Urothelium cell line (cell line): ENCODE results near the gene PDCD6IP.

Source experiments
- DNase-seq: peaks from one replicate; pipeline ENCODE4 v3.0.0; 2011; ENCODE audit warnings: low spot score, mixed read lengths
- FAIRE-seq: peaks from 2 replicates; lab custom pipeline; 2011; peaks lifted over from hg19 to GRCh38; lab: Jason Lieb, UNC

The PDCD6IP gene

DNA sequence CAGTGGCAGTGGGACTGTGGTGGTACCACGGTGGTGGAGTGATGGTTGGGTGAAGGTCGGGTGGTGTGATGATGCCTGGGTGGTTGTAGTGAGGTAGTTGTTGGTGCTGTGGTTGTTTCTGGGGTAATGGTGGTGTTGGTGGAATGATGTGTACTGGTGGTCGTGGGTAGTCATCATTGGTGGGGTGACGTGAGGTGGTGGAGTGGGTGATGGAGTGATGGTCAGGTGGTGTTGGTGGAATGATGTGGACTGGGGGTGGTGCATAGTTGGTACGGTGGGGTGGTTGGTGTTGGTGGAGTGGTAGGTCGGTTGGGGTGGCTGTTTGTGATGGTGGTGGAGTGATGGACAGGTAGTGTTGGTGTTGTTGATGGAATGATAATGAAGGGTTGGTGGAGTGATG lies 87.1 kb downstream of the PDCD6IP start:
- FAIRE-seq (peak; percentile 75), DNase-seq (no peak)

DNA sequence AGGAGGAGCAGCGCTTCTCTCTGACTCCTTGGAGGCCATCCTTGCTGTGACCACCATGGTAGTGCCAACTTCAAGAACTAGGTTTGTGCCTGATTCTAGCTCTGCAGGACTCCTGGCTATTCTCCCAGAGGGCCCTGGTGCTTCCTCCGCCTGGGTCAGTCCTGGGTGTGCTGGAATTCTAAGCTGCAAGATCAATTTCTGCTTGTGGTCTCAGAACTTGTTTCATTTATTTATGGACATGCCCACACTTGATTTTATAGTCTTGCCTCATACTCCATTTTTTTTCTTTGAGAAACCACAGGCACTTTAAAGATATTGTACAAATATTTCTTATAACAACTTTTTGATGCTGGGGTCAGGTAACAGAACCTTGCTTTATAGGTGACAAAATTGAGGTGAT lies 87.6 kb downstream of the PDCD6IP start:
- no peak for DNase-seq
- FAIRE-seq: no peak

DNA sequence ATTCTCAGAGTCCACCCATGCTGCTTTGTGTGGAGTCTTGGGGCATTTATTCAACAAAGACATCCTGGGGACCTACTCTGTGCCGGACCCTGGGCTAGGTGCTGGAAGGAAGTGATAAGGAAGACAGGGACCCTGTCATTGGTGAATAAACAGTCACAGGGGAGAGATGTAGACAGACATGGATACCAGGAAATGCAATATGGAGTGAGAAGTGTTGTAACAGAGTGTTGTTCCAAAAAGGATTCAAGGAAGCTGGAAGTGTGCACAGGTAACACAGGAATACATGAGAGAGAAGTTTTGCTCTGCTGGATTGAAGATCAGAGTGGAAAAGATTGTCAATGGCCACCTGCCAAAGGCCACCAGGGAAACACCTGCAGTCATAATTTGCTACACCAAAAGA lies 89.0 kb downstream of the PDCD6IP start:
- DNase-seq (no peak), FAIRE-seq (no peak)

DNA sequence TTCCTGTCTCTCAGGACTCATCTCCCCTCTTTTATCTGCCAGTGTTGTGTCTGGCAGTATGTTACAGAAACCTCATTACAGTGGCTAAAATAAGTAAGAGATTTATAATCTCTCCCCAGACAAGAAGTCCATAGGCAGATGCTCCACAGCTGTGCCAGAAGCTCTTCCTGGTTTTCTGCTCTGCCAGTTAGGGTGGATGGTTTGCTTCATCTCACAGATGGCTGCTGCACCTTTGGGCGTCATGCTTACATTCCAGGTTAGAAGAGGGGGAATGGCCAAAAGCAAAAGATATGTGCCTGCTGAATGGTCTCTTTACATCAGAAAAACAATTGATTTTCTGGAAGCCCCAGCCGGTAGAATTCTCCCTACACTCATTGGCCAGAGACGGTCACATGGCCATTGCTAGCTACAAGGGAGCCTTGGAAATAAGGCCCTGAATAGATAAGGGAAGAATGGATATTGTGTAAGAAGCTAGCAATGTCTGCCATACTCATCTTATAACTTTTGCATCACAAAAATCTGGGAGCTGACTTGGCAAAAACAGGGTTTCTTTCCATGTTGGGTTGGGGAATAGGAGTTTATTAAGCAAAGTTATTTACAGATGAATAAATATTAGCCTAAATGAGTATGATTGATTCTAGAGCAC lies 91.1 kb downstream of the PDCD6IP start:
- FAIRE-seq (no peak), DNase-seq (no peak)

DNA sequence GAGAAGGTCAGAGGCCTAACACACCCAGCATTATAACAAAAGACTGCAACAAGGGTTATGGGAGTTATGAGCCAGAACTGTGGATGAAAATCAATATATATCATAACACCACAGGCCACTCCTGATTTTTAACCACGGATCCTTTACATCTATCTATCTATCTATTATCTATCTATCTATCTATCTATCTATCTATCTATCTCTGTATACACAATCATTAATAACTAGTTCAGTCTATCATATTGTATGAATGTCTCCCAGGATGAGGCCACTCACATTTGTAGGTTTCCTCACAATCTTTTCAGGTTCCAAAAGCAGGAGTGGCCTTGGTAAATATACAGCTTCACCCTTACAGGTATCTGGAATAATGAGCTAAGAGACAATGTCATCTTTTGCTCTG lies 94.2 kb downstream of the PDCD6IP start:
- no peak for FAIRE-seq
- DNase-seq: no peak

DNA sequence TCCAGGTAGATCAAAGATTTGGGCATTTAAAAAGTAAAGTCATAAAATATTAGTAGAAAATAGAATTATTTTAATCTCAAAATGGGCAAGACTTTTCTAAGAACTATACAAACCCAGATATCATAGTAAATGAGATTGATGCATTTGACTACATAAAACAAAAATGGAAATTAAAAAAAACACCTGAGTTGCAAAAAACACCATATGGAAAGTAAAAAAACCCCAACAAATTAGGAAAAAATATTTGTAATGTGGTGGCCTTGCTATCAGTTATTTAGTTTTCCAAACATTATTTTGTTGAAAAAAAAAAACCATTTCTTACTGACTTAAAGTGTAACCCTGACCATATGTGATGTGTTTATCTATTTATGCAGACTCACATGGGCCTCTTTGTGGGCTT lies 97.2 kb downstream of the PDCD6IP start:
- FAIRE-seq: no peak
- DNase-seq: no peak

DNA sequence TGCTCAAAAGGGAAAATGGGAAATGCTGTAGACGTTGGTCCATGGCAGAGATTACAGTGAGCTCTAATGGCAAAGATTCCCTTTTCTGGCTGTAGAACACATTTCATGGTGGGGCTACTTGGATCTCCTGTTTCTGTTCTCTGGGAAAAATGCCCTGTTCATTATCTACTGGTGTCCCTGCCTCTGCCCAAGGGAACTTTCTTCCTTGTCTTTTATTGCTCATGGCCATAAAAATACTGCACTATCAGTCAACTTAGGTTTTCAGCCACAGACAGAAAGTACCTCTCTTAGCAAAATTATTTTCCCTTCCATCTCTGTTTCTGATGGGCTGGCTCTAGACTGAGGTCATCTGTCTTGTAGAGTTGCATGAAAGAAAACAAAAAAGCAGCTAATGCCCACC lies 98.9 kb downstream of the PDCD6IP start:
- no peak for DNase-seq
- no peak for FAIRE-seq

DNA sequence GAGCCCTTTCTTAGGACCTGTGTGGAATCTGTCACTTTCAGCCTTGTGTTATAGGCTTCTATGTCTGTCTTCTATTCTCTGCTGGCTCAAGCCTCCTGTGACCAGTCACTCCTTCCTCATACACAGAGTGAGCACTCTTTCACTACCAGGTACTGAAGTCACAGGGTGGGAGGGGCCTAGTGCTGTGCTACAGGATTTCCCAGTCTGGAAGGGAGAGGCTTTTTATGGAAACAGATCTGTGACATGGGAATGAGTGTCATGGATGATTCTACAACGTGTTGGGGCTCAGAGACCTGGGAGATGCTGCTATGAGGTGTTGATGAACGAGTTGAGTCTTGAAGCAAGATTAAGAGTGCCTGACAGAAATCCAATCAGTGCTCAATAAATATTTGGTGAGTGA lies 100.5 kb downstream of the PDCD6IP start:
- DNase-seq (no peak), FAIRE-seq (no peak)

DNA sequence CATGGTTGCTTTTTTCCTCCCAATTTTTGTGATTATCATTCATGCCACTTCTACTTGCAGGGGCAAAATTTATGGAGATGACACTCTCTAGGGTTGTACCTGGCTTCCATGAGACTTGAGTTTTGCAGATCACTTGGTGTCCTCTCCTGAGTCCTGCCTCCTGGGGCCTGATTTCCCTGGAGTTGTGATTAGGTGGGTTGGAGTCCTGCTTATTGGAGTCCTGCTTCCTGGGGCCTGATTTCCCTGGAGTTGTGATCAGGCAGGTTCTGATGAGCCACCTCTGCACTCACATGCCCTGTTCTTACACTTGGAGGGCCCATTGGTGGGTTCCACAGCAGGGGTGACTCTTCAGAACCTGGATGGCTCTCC lies 102.0 kb downstream of the PDCD6IP start:
- no peak for DNase-seq
- no peak for FAIRE-seq

DNA sequence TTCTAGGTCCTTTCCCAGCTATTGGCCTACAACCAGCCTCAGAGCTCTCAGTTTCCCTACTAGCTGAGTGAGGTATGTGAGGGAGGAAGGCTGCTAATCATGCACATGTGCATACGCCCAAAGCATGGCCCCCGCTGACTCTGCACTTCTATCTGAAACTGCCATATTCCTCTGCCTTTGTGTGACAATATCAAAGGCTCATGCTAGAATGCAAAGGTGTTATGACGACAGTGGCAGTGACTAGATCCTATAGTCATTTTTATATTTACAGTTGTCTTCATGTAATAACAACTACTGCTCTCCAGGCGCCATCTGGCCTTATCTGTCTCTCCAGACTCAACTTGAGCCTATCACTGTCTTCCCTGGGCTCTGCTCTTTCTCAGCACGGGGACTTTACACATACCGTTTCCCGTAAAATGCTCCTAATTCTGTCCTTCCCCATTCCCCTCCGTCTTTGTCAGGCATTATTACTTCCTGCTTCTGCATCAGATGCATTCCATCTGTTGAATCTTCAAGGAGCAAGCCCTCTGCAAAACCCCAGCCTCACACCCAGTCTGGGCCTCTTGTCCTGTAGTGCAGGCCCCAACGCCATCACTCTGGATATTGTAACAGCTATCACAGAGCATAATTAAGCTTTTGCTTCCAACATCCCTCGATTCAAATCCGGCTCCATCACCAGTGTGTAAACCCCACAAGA lies 102.5 kb downstream of the PDCD6IP start:
- FAIRE-seq (no peak), DNase-seq (no peak)

DNA sequence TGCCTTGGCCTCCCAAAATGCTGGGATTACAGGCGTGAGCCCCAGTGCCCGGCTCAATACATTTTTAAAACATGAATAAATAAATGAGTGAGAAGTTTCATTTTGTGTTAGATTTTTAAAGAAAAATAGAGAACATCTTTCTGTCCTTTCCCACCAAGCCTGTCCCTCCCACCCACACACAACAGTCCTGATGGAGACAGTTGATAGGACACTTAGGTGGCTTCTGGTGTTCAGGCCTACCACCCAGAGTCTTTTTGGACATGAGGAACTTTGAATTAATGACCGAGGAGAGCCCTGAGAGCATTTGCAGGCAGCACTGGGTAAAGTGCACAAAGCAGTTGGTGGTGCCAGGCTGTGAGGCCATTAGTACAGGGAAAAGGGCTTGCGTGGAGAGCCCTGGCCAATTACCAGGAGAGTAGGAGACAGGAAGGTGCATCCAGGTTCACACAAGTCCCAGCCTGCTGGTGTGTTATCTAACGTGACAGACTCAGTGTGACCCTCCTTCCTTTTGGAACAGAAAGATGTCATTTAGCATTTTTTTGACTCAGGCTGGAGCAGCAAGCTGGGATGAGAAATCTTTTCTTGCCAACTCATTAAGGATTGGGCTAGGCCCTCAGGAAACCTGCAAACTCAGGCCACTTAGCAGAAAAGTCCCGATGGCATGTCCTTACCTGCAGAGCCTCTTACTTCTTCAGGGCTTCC lies 103.6 kb downstream of the PDCD6IP start:
- DNase-seq (no peak), FAIRE-seq (no peak)

DNA sequence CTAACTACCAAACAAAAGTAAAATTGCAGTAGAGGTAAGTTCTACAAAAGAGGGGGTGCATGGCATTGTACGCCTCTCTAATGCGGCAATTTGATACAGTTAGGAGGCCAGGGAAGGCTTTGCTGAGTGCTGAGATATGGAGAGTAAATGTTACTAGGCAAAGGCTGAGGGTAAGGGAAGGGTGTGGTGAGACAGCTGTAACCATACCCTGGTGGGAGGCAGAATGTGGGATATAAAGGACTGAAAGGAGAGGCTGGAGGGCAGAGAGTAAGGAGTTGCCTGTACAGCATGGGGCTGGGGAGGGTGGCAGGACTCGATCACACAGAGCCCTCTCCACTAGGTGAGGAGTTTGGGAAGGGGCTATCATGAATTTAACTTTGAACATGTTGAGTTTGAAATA lies 106.3 kb downstream of the PDCD6IP start:
- FAIRE-seq (no peak), DNase-seq (no peak)

DNA sequence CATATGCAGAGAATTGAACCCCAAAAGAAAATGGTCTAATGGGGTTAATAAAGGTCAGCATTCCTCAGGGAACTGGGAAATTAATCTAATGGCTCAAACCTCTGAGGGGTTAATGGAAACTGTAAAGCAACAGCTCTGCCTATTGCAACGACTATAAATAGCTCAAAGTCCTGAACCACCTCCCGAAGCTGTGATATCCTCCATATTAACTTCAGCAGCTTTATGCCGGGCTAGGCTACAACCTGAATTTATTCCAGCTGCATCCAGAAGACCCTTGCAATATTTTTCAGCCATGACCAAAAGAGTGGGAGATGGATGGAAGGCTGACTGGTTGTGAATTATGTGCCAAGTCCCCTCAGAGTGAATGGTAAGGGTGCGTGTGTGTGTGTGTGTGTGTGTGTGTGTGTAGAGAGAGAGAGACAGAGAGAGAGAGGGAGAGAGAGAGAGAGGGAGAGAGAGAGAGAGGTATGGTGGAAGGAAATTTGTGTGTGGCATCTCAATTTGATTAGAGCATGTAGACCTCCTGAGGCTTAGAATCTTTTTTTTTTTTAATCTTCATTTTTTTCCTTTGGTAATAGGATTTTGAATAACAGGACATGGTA lies 109.9 kb downstream of the PDCD6IP start:
- FAIRE-seq: no peak
- no peak for DNase-seq

DNA sequence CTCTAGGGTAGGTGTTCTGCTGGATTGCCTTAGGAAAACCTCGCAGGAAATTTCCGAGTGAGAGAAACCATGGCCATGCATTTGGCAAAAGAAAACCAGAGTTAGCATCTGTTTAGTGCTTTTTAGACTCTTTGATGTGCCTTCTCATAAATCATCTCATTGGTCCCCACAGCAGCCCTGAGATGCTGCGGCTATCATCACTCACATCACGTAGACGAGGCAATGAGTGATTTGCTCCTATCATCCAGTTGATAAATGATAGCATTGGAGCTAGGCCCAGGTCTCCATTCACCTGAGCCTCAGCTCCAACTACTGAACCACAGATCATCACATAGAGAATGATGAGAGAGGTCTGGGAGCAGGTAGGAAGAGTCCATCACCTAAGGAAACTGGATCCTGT lies 111.1 kb downstream of the PDCD6IP start:
- no peak for DNase-seq
- FAIRE-seq: no peak

DNA sequence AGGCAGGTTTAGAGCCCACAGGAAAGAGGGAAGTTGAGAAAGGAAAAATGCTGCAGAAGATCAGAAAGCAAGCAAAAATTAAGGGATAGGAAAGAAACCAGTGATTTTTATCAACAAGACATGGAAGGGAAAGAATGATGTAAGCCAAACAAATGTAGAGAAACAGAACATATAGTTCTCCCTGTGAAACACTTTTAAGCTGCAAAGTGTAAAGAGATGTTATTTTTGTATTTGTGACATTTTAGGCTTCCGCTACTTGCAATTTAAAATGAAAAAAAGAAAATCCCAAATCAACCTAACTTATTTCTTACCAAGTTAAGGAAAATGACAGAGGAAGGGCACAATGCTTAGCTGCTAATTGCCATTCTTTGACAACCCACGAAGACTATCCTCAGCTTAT lies 111.6 kb downstream of the PDCD6IP start:
- DNase-seq: no peak
- FAIRE-seq: no peak

DNA sequence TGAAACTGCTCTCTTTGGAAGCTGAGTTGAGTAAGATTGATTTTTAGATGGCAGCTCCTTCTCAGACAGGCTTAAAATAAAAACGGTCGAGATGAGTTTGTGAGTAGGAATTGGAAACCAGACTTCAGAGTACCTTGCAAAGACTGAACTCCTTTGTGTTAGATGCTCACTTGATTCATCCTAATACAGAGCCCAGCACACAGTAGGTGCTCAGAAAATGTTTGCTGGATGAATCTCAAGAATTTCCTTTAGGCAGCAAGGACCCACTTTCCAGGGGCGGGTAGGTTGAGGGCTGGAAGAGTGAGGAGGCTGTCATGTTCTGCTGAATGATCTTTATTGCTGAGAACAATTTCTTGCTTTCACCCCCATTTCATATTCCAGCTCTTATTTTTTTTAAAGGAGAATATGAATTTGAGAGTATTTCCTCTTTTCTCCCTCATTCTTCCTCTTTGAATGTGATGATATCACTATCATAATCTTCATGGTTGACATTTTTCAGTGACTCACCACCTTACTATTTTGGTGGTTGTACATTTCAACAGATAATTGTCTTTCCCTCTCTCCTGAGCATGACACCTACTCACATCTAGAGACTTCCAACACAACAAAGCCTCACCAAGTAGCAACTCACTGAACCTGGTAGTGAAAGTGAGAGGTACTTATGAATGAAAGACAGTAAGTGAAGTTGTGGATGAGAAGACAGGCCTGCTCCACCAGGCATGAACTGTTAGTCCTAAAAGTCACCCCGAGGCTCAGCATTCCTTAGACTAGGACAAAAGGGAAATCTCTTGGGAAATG lies 113.3 kb downstream of the PDCD6IP start:
- FAIRE-seq (peak; percentile 20), DNase-seq (peak; percentile 56)

DNA sequence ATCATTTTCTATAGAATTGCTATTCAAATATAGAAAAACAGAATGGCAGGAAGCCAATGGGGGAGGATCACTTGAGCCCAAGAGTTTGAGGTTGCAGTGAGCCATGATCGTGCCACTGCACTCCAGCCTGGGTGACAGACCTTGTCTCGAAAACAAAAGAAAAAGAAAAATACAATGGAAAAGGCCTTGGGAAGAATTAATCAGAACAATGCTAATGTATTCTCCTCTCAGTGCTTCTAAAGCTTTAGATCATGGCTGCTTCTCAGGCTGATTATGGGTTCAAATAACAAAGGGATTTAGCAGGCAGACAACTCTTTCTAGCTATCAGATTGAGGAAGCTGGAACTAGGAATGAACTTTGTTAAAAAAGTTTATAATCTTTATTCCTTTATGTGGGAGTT lies 115.8 kb downstream of the PDCD6IP start:
- DNase-seq (no peak), FAIRE-seq (no peak)

DNA sequence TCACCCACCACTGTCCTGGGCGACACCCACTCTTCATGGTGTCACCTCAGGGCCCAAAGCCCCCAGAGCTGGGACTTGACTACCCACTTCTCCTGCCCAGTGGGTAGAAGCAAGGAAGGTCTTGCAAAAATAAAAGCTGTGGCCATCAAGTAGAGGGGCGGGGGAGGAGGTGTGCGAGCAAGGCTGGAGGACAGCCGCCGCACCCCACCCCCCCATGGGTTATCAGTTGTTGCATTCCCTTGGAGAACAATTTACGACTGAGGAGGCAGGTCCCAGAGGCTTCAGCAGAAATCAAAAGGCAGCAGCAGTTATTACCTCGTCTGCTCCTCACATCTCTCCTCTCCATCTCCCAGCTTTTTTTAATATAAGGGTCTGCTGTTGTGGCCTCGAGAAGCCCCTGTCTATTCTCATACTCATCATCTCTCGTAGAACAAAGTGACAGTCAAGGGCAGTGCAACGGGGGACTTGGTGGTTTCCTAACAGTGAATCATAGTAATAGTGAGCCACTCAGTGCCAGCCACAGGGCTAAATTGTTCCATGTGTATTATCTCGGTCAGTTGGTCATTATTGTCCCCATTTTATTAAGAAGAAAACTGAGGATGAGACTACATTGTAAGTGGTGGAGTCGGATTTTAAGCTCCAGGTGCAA lies 116.4 kb downstream of the PDCD6IP start:
- no peak for FAIRE-seq
- DNase-seq: no peak

DNA sequence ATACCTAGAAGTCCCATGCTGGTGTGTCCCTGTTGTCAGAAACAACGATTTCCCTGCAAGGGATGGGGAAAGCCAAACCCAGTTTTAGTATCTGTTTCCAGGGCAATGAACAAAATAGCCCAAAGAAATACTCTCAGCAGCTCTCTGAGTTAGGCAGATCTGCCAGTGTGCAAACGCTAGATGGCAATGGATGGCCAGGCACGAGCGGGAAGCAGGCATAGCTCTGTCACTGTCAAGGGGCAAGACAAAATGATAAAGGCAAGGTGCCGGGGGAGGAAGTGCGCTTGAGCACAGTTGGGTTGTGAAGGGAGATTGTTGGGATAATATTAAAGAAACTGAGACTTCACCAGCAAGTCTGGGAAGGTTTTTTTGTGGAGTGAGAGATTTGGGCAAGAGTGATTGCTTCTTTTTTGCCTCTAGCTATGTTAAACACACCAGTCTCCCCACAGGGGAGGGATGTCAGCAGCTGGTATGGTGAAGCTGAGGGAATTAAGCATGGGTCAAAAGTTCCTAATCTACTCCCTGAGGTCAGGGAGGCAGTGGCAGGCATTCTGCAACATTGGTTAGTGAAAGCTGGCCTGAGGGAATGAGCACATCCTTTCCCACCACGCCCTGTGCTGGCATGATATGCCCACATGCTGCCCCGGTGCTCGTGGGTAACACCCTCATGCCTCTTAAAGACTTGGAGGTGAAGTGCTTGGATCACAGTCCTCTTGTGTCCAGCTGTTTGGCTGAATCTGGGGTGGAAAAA lies 117.5 kb downstream of the PDCD6IP start:
- FAIRE-seq (no peak), DNase-seq (no peak)
